ENCODE measurements around the gene ZNF536.

Gene ZNF536

GRCh38 chr19:30535011-30535410 is 162.8 kb downstream of the ZNF536 start:
- no peak for TF ChIP-seq CTCF (conservative IDR thresholded peaks at IDR 0.05; ENCODE audit: low read depth)
- no peak for DNase-seq (ENCODE audit: low spot score)
- ChIA-PET POLR2A (ENCODE audit: low non-redundant PET) (no interaction called here), CTCF (no interaction called here)
- no peak overlapping the region for H3K27ac ChIP-seq

- CTCF ChIA-PET, result no interaction called here
- no peak for DNase-seq (ENCODE audit: low spot score)
- H3K27ac ChIP-seq, result no peak overlapping the region
- POLR2A ChIA-PET (ENCODE audit: low non-redundant PET), result no interaction called here
- no peak for TF ChIP-seq CTCF (conservative IDR thresholded peaks at IDR 0.05; ENCODE audit: low read depth)
These were observed 164.8 kb downstream of the ZNF536 start for GRCh38 chr19:30536975-30537374.

- TF ChIP-seq CTCF (conservative IDR thresholded peaks at IDR 0.05; ENCODE audit: low read depth), result no peak
- H3K27ac ChIP-seq, result no peak overlapping the region
- no peak for DNase-seq (ENCODE audit: low spot score)
- CTCF ChIA-PET, result no interaction called here
- POLR2A ChIA-PET (ENCODE audit: low non-redundant PET), result no interaction called here
These were observed 167.1 kb downstream of the ZNF536 start for GRCh38 chr19:30539315-30539714.

- no peak for DNase-seq (ENCODE audit: low spot score)
- POLR2A ChIA-PET (ENCODE audit: low non-redundant PET), result no interaction called here
- TF ChIP-seq CTCF (conservative IDR thresholded peaks at IDR 0.05; ENCODE audit: low read depth), result no peak
- no peak overlapping the region for H3K27ac ChIP-seq
- CTCF ChIA-PET, result no interaction called here
These were observed 167.8 kb downstream of the ZNF536 start for GRCh38 chr19:30539981-30540380.

GRCh38 chr19:30540761-30541160 is 168.6 kb downstream of the ZNF536 start:
- H3K27ac ChIP-seq, result no peak overlapping the region
- POLR2A ChIA-PET (ENCODE audit: low non-redundant PET), result no interaction called here
- no peak for DNase-seq (ENCODE audit: low spot score)
- no peak for TF ChIP-seq CTCF (conservative IDR thresholded peaks at IDR 0.05; ENCODE audit: low read depth)
- CTCF ChIA-PET, result no interaction called here

GRCh38 chr19:30541575-30541974 is 169.4 kb downstream of the ZNF536 start:
- no peak overlapping the region for H3K27ac ChIP-seq
- no peak for TF ChIP-seq CTCF (conservative IDR thresholded peaks at IDR 0.05; ENCODE audit: low read depth)
- DNase-seq (ENCODE audit: low spot score), result no peak
- POLR2A ChIA-PET (ENCODE audit: low non-redundant PET), result no interaction called here
- CTCF ChIA-PET, result no interaction called here

Data from RWPE1 (cell line).